ENCODE measurements around the gene GFOD2.
"Not testable (repeated sequence)": the region's sequence is repeated elsewhere in the genome, so short reads cannot be mapped to it uniquely, and the experiment has no call there.

GFOD2 gene

GRCh38 chr16:67719048-67719777 lies at the start of gene GFOD2:
GFOD2 (minus strand) TSS chr16:67719316; CDS start chr16:67685715, 33,601 bp downstream.
- DNase-seq = peak; percentile 96

- no peak for DNase-seq
These were observed 48.8 kb upstream of the GFOD2 start for GRCh38 chr16:67767953-67768352.

GRCh38 chr16:67766291-67766690 lies 47.2 kb upstream of the GFOD2 start:
- no peak for DNase-seq

GRCh38 chr16:67764158-67764667 lies 45.1 kb upstream of the GFOD2 start:
- DNase-seq = no peak

GRCh38 chr16:67763066-67763465 lies 44.0 kb upstream of the GFOD2 start:
- no peak for DNase-seq

GRCh38 chr16:67762385-67762784 lies 43.3 kb upstream of the GFOD2 start:
- DNase-seq = no peak

- no peak for DNase-seq
These were observed 42.8 kb upstream of the GFOD2 start for GRCh38 chr16:67761924-67762323.

- DNase-seq = no peak
These were observed 41.8 kb upstream of the GFOD2 start for GRCh38 chr16:67760956-67761230.

- DNase-seq = no peak
These were observed 41.3 kb upstream of the GFOD2 start for GRCh38 chr16:67760206-67760955.

GRCh38 chr16:67758966-67759365 lies 39.9 kb upstream of the GFOD2 start:
- DNase-seq = no peak

GRCh38 chr16:67758006-67758405 lies 38.9 kb upstream of the GFOD2 start:
- DNase-seq = no peak

GRCh38 chr16:67752641-67753040 lies 33.5 kb upstream of the GFOD2 start:
- DNase-seq = no peak

- DNase-seq = not testable (repeated sequence)
These were observed 32.2 kb upstream of the GFOD2 start for GRCh38 chr16:67751331-67751730.

GRCh38 chr16:67750466-67750865 lies 31.4 kb upstream of the GFOD2 start:
- DNase-seq = no peak

- DNase-seq = no peak
These were observed 30.4 kb upstream of the GFOD2 start for GRCh38 chr16:67749436-67750078.

GRCh38 chr16:67748834-67749233 lies 29.7 kb upstream of the GFOD2 start:
- no peak for DNase-seq

GRCh38 chr16:67746846-67747245 lies 27.7 kb upstream of the GFOD2 start:
- DNase-seq = no peak

- no peak for DNase-seq
These were observed 22.0 kb upstream of the GFOD2 start for GRCh38 chr16:67741118-67741517.

- DNase-seq = no peak
These were observed 21.3 kb upstream of the GFOD2 start for GRCh38 chr16:67740391-67740790.

GRCh38 chr16:67736858-67737257 lies 17.7 kb upstream of the GFOD2 start:
- DNase-seq = no peak

- DNase-seq = no peak
These were observed 15.7 kb upstream of the GFOD2 start for GRCh38 chr16:67734731-67735201.

GRCh38 chr16:67733734-67734470 lies 14.8 kb upstream of the GFOD2 start:
- no peak for DNase-seq

GRCh38 chr16:67731753-67732095 lies 12.6 kb upstream of the GFOD2 start:
- no peak for DNase-seq

Measured in stimulated activated naive CD4-positive, alpha-beta T cell treated with Interleukin-2 at 50 U/mL for 16 hours (primary cell).